LNCaP clone FGC (cell line): ENCODE measurements around the gene MYOF.

Experiments
- DNase-seq: peaks from one replicate; pipeline ENCODE4 v3.0.0-alpha.2; 2011; ENCODE audit warnings: low read depth
- H3K4me3 ChIP-seq: 2 replicates; pipeline ENCODE4 v1.5.1; 2011; ENCODE audit warnings: mild to moderate bottlenecking, low read depth, low read length, control low read depth
- TF ChIP-seq, protein P1 (sequence below): IDR thresholded peaks from 2 replicates; pipeline ENCODE4 v1.5.1; 2012; ENCODE audit warnings: mild to moderate bottlenecking; ENCODE audit not compliant: control insufficient read depth, insufficient read depth; ENCODE audit errors: extremely low read depth

The MYOF gene

GRCh38 chr10:93386631-93387369, 95.3 kb downstream of the MYOF start:
- DNase-seq = no peak
- TF ChIP-seq, protein P1, sequence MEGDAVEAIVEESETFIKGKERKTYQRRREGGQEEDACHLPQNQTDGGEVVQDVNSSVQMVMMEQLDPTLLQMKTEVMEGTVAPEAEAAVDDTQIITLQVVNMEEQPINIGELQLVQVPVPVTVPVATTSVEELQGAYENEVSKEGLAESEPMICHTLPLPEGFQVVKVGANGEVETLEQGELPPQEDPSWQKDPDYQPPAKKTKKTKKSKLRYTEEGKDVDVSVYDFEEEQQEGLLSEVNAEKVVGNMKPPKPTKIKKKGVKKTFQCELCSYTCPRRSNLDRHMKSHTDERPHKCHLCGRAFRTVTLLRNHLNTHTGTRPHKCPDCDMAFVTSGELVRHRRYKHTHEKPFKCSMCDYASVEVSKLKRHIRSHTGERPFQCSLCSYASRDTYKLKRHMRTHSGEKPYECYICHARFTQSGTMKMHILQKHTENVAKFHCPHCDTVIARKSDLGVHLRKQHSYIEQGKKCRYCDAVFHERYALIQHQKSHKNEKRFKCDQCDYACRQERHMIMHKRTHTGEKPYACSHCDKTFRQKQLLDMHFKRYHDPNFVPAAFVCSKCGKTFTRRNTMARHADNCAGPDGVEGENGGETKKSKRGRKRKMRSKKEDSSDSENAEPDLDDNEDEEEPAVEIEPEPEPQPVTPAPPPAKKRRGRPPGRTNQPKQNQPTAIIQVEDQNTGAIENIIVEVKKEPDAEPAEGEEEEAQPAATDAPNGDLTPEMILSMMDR = no peak
- H3K4me3 ChIP-seq = no peak overlapping the region

GRCh38 chr10:93385345-93385744, 96.8 kb downstream of the MYOF start:
- no peak for DNase-seq
- TF ChIP-seq, protein P1 = no peak
- H3K4me3 ChIP-seq = no peak overlapping the region

GRCh38 chr10:93384006-93384405, 98.1 kb downstream of the MYOF start:
- H3K4me3 ChIP-seq = no peak overlapping the region
- DNase-seq = no peak
- TF ChIP-seq, protein P1 = no peak

GRCh38 chr10:93383562-93383981, 98.6 kb downstream of the MYOF start:
- DNase-seq = no peak
- H3K4me3 ChIP-seq = no peak overlapping the region

DNA sequence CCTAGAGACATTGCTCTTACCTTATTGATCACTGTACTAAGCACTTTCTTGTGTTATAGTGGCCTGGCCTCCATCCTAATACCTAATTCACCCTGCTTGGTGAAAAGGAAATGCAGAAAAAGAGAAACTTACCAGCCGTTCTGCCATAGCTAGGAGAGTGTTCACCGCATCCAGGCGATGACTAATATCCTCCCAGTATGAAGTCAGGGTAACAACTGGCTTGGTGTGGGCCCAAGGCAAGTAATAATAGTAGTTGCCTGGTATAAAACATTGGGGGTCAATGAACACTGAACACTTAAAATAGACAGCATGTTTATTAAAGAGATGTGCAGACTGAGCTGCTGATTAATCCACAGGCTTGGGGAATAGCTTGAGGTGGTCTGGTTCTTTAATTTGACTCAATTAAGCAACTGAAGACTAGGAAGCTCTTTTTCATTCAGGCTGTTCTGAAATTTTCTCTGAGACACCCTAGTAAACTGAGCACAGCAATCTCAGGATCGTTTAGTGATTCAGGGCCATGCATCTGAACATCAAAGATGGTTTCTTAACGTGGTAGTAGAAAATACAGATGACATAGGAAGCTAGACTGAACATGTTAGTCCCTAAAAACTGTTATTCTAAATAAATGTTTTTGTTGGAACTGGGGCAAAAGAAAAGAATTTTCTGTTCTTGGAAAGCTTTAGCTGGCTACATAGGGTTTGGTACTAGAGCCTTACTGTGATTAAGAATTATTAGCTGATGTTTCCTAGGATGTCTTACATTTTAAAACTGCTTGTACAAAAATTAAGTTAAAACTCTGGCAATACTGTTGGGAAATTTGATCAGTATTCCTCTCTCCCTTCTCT, 102.2 kb downstream of the MYOF start:
- DNase-seq = no peak
- TF ChIP-seq, protein P1 = no peak
- no peak overlapping the region for H3K4me3 ChIP-seq

More at GRCh38 chr10:93383562-93383981, 98.6 kb downstream of the MYOF start:
- TF ChIP-seq, protein P1 = no peak

- H3K4me3 ChIP-seq = no peak overlapping the region
- DNase-seq = no peak
- TF ChIP-seq, protein P1 = no peak
Observed at GRCh38 chr10:93378997-93379730, 103.0 kb downstream of the MYOF start.
